ENCODE data around the gene CFAP57. TPM values are rescaled to one million over a fixed set of nuclear protein-coding genes. Genes with fewer than 3 reads are reported as not detected.
A peak's percentile ranks its signal among the peaks of the same experiment; 100 is the strongest.

Gene CFAP57
- total RNA-seq, 1 donor from 2014 or later, result 0.24 TPM

- Mint-ChIP-seq H3K9me3 (ENCODE audit: unreplicated experiment) (no peaks in the 10 kb centered on the region), H3K4me3 (ENCODE audit: unreplicated experiment) (no peak overlapping the region), H3K27ac (ENCODE audit: unreplicated experiment) (no peak overlapping the region), H3K36me3 (ENCODE audit: unreplicated experiment) (no peaks in the 10 kb centered on the region), H3K27me3 (ENCODE audit: unreplicated experiment) (no peaks in the 10 kb centered on the region), H3K4me1 (ENCODE audit: unreplicated experiment) (peaks cover 35% of the 10 kb centered on the region)
- TF ChIP-seq CTCF (IDR thresholded peaks at IDR 0.05), result no peak
- DNase-seq (ENCODE audit: extremely low spot score, unreplicated experiment), result no peak
Observed at GRCh38 chr1:43294761-43295160, 122.6 kb downstream of the CFAP57 start.

- H3K4me1 Mint-ChIP-seq (ENCODE audit: unreplicated experiment), result peaks cover 35% of the 10 kb centered on the region
- no peak for TF ChIP-seq CTCF (IDR thresholded peaks at IDR 0.05)
- H3K9me3 Mint-ChIP-seq (ENCODE audit: unreplicated experiment), result no peaks in the 10 kb centered on the region
- H3K36me3 Mint-ChIP-seq (ENCODE audit: unreplicated experiment), result no peaks in the 10 kb centered on the region
- no peak overlapping the region for H3K4me3 Mint-ChIP-seq (ENCODE audit: unreplicated experiment)
- no peak for DNase-seq (ENCODE audit: extremely low spot score, unreplicated experiment)
- H3K27ac Mint-ChIP-seq (ENCODE audit: unreplicated experiment), result peak overlapping the region; percentile 48
- no peaks in the 10 kb centered on the region for H3K27me3 Mint-ChIP-seq (ENCODE audit: unreplicated experiment)
Observed at GRCh38 chr1:43296207-43296606, 124.1 kb downstream of the CFAP57 start.

- DNase-seq (ENCODE audit: extremely low spot score, unreplicated experiment), result no peak
- Mint-ChIP-seq H3K27me3 (ENCODE audit: unreplicated experiment) (no peaks in the 10 kb centered on the region), H3K27ac (ENCODE audit: unreplicated experiment) (no peak overlapping the region), H3K9me3 (ENCODE audit: unreplicated experiment) (no peaks in the 10 kb centered on the region), H3K4me1 (ENCODE audit: unreplicated experiment) (peaks cover 33% of the 10 kb centered on the region), H3K36me3 (ENCODE audit: unreplicated experiment) (no peaks in the 10 kb centered on the region), H3K4me3 (ENCODE audit: unreplicated experiment) (no peak overlapping the region)
- no peak for TF ChIP-seq CTCF (IDR thresholded peaks at IDR 0.05)
Observed at GRCh38 chr1:43298055-43298454, 125.9 kb downstream of the CFAP57 start.

GRCh38 chr1:43299101-43299500, 127.0 kb downstream of the CFAP57 start:
- Mint-ChIP-seq H3K4me1 (ENCODE audit: unreplicated experiment) (peaks cover 27% of the 10 kb centered on the region), H3K27ac (ENCODE audit: unreplicated experiment) (no peak overlapping the region), H3K4me3 (ENCODE audit: unreplicated experiment) (no peak overlapping the region), H3K9me3 (ENCODE audit: unreplicated experiment) (no peaks in the 10 kb centered on the region), H3K27me3 (ENCODE audit: unreplicated experiment) (no peaks in the 10 kb centered on the region), H3K36me3 (ENCODE audit: unreplicated experiment) (no peaks in the 10 kb centered on the region)
- TF ChIP-seq CTCF (IDR thresholded peaks at IDR 0.05), result no peak
- no peak for DNase-seq (ENCODE audit: extremely low spot score, unreplicated experiment)

GRCh38 chr1:43300378-43301094, 128.4 kb downstream of the CFAP57 start, which contains the start of gene TIE1:
Gene TIE1 (plus strand): TSS chr1:43300982. CDS start chr1:43301072, 90 bp downstream.
- TF ChIP-seq CTCF (IDR thresholded peaks at IDR 0.05), result no peak
- H3K27me3 Mint-ChIP-seq (ENCODE audit: unreplicated experiment), result no peaks in the 10 kb centered on the region
- no peak for DNase-seq (ENCODE audit: extremely low spot score, unreplicated experiment)
- H3K4me1 Mint-ChIP-seq (ENCODE audit: unreplicated experiment), result peaks cover 18% of the 10 kb centered on the region
- no peak within 1 kb of the TSS for H3K4me3 Mint-ChIP-seq (ENCODE audit: unreplicated experiment)
- no peaks in the 10 kb centered on the region for H3K36me3 Mint-ChIP-seq (ENCODE audit: unreplicated experiment)
- no peak within 1 kb of the TSS for H3K27ac Mint-ChIP-seq (ENCODE audit: unreplicated experiment)
- H3K9me3 Mint-ChIP-seq (ENCODE audit: unreplicated experiment), result no peaks in the 10 kb centered on the region

All from osteocyte (in vitro differentiated cells).